GM13977 (cell line): Measurements from ENCODE around the gene TEDC2.

Source experiments
- DNase-seq: peaks from one replicate; pipeline ENCODE4 v3.0.0; 2012; ENCODE audit warnings: low spot score
- in situ Hi-C: fragments of 300-500 bp; cut with MboI; formaldehyde crosslinking; loops from one replicate; pipeline ENCODE4 v1.12.0; 2022; ENCODE audit warnings: low sequenced_read_pairs, low pct_unique_long_range_greater_than_20kb, mixed read lengths, inconsistent platforms; ENCODE audit not compliant: unreplicated experiment
- TF ChIP-seq, protein P1 (sequence below): IDR thresholded peaks from 2 replicates; pipeline ENCODE4 v1.5.1; 2012; ENCODE audit warnings: mild to moderate bottlenecking, control low read depth; ENCODE audit not compliant: insufficient read depth; ENCODE audit errors: extremely low read depth, missing control alignments

Gene TEDC2

DNA sequence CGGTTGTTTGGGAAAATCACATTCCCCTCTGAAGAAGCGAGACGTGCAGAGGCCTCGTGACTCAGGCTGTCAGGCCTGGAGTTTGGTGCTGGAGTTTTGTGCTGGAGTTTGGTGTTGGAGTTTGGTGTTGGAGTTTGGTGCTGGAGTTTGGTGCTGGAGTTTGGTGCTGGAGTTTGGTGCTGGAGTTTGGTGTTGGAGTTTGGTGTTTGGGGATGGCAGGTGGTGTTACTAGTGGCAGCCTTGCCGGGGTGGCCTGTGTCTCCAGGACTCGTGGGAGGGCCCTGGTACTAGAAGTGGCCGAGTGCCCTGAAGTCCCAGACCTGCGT lies 27.6 kb downstream of the TEDC2 start:
- TF ChIP-seq, protein P1, sequence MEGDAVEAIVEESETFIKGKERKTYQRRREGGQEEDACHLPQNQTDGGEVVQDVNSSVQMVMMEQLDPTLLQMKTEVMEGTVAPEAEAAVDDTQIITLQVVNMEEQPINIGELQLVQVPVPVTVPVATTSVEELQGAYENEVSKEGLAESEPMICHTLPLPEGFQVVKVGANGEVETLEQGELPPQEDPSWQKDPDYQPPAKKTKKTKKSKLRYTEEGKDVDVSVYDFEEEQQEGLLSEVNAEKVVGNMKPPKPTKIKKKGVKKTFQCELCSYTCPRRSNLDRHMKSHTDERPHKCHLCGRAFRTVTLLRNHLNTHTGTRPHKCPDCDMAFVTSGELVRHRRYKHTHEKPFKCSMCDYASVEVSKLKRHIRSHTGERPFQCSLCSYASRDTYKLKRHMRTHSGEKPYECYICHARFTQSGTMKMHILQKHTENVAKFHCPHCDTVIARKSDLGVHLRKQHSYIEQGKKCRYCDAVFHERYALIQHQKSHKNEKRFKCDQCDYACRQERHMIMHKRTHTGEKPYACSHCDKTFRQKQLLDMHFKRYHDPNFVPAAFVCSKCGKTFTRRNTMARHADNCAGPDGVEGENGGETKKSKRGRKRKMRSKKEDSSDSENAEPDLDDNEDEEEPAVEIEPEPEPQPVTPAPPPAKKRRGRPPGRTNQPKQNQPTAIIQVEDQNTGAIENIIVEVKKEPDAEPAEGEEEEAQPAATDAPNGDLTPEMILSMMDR: no peak
- no peak for DNase-seq
- in situ Hi-C loops: loop anchor here (10.0 kb wide), 1 partner anchor 133 kb away; no protein-coding TSS in a partner anchor

DNA sequence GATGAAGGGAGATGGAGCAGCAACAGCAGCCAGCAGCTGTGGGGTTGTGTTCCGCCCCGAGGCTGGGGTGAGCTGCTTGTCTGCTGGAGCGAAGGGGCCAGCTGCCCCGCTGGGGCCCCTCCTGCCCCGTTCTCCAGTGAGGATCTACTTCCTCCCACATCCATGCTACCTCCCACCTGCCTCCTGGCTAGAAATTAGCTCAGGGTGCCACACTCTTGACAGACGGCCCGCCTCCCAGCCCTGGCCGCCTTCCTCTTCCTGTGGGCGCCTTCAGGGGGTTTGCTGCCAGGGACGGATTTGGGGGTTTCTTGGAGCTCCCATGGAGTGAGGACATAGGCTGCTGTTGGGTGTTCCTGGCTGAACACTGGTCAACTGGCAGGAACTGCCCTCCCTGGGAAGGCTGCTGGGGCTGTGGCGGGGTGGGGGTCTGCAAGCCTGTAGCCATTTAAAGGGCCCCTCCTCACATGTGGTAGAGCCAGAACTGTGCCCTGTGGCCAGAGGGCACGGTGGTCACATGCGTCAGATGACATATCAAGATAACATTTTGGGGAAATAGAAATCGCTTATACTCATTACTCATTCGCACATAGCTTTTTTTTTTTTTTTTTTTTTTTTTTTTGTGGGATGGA lies 28.1 kb downstream of the TEDC2 start:
- in situ Hi-C loops: loop anchor here (10.0 kb wide), 1 partner anchor 133 kb away; no protein-coding TSS in a partner anchor
- TF ChIP-seq, protein P1: no peak
- no peak for DNase-seq

DNA sequence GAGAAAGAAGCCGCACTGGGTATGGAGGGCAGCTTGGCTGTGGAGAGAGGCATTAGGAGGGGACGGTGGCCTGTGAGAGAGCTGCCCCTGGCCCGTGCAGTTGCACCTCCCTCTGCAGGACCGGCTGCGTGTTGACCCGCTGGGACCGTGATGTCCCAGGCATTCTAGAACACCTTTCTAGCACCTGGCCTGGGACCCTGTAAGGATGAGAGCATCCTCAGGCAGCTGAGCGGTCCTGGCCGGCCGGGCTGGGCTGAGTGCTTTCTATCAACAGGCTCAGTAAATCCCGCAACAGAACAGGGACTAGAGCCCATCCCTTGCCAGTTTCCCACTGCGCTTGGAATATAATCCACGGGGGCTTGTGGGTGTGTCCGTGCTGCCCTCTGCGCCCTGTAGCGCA lies 29.7 kb downstream of the TEDC2 start:
- in situ Hi-C loops: loop anchor here (10.0 kb wide), 1 partner anchor 135 kb away; no protein-coding TSS in a partner anchor
- no peak for DNase-seq
- TF ChIP-seq, protein P1: no peak

DNA sequence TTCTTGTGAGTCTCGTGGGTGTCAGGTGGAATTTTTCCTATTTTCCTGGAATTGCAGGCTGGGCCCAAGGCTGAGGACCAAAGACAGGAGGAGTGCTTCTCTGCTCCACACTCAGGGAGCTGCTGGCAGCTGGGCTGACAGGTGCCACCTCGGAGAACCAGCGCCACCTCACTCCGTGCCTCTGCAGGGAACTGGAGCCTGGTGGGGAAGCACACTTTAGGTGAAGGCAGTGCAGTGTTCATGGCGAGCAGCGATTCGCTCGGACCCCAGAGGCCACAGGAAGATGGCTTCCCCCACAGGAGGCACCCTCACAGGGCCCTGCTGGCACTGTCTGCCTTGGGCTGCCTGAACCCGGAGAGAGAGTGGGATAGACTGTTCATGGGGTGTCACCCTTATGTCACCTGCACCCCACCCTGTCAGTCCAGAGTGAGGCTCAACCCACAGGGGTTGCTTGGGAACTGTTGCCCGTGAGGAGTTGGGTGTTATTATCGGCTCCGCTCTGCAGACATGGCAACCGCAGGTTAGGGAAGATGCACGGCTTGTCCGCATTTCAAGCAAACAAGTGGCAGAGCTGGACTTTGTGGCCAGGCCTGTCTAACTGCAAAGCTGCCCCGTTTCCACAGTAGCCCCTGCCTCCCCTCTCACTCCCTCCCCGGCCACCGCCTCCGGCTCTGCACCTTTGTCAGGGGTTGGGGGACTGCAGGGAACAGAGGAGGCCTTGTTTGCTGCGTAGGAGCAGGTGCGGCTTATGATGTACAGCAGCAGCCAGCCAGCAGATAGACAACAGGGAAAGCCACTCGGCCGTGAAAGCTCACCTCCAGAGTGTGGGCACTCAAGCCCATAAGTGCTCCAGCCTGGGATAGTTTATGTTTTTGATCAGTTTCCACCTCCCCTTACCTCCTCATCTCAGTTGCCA lies 30.5 kb downstream of the TEDC2 start:
- TF ChIP-seq, protein P1: no peak
- DNase-seq: no peak
- in situ Hi-C loops: loop anchor here (10.0 kb wide), 1 partner anchor 46 kb away; no protein-coding TSS in a partner anchor

DNA sequence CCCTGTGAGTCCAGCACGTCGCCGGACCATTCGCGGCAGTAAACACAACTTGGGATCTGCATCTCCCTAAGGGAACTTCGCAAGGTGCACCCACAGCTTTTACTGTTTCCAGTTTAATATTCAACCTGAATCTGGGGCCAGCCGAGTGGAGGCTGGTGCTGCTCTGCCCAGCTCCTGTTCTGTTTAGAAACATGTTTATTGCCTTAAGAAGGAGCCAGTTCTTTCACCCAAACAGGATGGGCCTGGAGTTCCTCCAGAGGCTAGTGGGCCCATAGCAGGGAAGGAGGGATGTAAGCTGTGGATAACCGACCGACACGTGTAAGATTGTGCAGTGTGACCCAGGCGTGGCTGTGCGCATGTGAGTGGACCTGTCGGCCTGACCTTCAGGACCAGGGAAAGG lies 32.4 kb downstream of the TEDC2 start:
- in situ Hi-C loops: loop anchor here (10.0 kb wide), 1 partner anchor 47 kb away; no protein-coding TSS in a partner anchor
- no peak for DNase-seq
- TF ChIP-seq, protein P1: no peak

DNA sequence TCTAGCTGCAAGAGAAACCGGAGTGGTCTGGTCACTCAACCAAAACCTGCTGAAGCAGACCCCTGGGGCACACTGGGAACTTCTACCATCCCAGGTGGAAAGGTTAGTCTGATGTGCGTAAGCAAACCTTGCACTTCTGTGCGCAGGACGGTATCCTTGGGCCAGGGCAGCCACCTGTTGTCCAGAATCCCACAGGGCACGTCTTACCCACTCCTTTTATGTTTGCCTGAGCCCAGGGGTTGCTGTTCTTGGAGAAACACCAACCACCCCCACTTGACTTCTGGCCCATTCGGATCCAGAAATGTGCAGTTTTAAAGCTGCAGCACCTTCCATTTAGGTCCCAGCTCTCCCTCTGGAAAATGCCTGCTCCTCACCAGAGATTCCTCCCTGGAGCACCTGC lies 33.7 kb downstream of the TEDC2 start:
- TF ChIP-seq, protein P1: no peak
- in situ Hi-C loops: loop anchor here (10.0 kb wide), 1 partner anchor 49 kb away; no protein-coding TSS in a partner anchor

More for the DNA sequence above, 33.7 kb downstream of the TEDC2 start:
- no peak for DNase-seq
